Activated CD4-positive, alpha-beta T cell treated with anti-CD3 and anti-CD28 coated beads, Interleukin-2, amount 10 ng/mL, durations not matched to agents 7 days and 5 days (primary cell): ENCODE data around the gene CASP10. TPM values are rescaled to one million over a fixed set of nuclear protein-coding genes. Genes with fewer than 3 reads are reported as not detected.
A peak's percentile ranks its signal among the peaks of the same experiment; 100 is the strongest.

ENCODE experiments used
- CTCF ChIA-PET: fragments of 350-600 bp; sonication (Branson Sonifier 250); formaldehyde crosslinking; loops from one replicate; lab custom pipeline; 2021; ENCODE audit warnings: antibody characterized with exemption; lab: Charles Lee
- POLR2A ChIA-PET: fragments of 350-600 bp; sonication (Branson Sonifier 250); formaldehyde crosslinking; loops from one replicate; lab custom pipeline; 2021; ENCODE audit warnings: antibody characterized with exemption; lab: Charles Lee
- DNase-seq: peaks from one replicate; pipeline ENCODE4 v3.0.0-alpha.2; 2020
- H3K27ac Mint-ChIP-seq: one replicate; pipeline ENCODE4 v1.8.0; 2021; ENCODE audit warnings: mild to moderate bottlenecking, moderate library complexity, mixed read lengths
- H3K27me3 Mint-ChIP-seq: one replicate; pipeline ENCODE4 v1.8.0; 2021; ENCODE audit warnings: mixed read lengths
- H3K36me3 Mint-ChIP-seq: one replicate; pipeline ENCODE4 v1.8.0; 2021; ENCODE audit warnings: low read depth, mixed read lengths
- H3K4me1 Mint-ChIP-seq: one replicate; pipeline ENCODE4 v1.8.0; 2021; ENCODE audit warnings: mixed read lengths
- H3K4me3 Mint-ChIP-seq: one replicate; pipeline ENCODE4 v1.8.0; 2021; ENCODE audit warnings: mild to moderate bottlenecking, moderate library complexity, mixed read lengths
- H3K9me3 Mint-ChIP-seq: one replicate; pipeline ENCODE4 v1.8.0; 2021; ENCODE audit warnings: mixed read lengths
- total RNA-seq, 2 experiments: library from RNA; stranded (reverse); gene quantifications; one replicate each; pipeline ENCODE4 v1.2.3, GENCODE V29; 2021

The CASP10 gene
- total RNA-seq, 2 experiments from 2014 or later: 45.0 to 49.6 TPM

DNA sequence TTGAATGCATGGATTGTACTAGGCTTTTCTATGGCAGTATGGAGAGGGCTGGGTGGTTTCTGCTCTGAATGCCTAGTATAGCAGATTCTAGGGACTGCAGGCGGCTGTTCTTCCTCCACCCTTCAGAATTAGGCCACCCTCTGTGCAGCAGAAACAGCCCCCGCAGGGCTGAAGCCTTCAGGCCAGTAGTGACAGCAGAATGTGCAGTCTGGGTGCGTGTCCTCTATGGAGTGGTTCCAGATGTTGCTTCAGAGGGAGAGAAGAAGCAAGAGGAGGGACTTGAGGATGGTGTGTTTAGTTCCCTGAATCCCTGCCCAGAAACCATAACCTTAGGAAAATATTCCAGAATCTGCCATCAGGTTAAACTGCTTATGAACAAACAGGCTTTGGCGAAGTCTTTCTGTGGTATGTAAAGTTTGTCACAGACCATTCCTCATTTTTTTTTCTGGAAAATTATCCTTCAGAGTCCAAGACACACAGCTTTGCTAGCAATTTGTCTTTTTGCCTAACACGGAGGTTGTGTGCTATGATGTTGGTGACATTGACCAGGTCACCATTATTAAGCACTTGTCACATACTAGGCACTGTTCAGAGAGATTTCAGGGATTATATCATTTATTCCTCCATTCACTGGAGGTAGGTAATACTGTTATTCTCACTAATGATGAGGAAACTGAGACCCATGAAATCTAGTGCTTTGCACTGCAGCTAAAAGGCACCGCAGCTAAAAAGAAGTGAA, 21.1 kb downstream of the CASP10 start:
- Mint-ChIP-seq H3K27ac (no peak overlapping the region), H3K9me3 (no peaks in the 10 kb centered on the region), H3K27me3 (no peaks in the 10 kb centered on the region), H3K4me1 (peaks cover 22% of the 10 kb centered on the region), H3K4me3 (no peak overlapping the region), H3K36me3 (peaks cover 64% of the 10 kb centered on the region)
- DNase-seq: no peak
- ChIA-PET CTCF (interaction anchor here (0.6 to 2.7 kb wide), 4 partner anchors 16 to 298 kb away, joined by 3 to 9 read pairs (median 6); no protein-coding TSS in a partner anchor), POLR2A (no interaction called here)

DNA sequence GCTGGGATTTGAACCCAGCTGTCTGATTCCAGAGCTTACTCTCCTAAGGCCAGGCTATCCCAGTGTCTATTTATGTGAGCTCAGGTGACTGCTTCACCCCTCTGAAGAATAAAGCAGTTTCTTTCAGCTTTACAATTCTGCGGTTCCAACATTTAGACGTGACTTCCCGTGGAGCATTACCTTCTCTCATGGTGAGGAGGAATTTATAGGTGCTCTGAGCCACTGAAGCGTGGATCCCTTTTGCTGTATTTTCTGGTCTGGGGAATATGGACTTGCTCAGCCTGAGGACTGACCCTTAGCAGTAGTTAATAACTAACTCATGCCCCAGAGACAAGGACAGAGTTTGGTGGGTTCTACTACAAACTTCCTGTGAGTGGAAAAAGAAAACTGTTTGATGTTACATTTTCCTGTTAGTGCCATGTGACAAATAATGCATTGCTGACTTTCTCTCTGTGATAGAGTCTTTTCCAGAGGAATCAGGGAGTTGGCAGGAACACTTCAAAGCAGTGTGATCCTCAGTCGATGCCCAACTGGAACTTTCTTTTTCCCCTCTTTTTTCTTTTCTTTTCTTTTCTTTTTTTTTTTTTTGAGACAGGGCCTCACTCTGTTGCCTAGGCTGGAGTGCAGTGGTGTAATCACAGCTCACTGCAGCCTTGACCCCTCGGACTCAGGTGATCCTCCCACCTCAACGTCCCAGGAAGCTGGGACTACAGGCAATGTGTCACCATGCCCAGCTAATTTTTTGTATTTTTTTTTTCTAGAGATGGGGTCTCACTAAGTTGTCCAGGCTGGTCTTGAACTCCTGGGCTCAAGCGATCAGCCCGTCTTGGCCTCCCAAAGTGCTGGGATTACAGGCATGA, 21.9 kb downstream of the CASP10 start:
- peaks cover 26% of the 10 kb centered on the region for H3K4me1 Mint-ChIP-seq
- no peak for DNase-seq
- CTCF ChIA-PET: interaction anchor here (0.6 to 2.7 kb wide), 3 partner anchors 15 to 299 kb away, joined by 3 to 9 read pairs (median 8); no protein-coding TSS in a partner anchor
- no peaks in the 10 kb centered on the region for H3K9me3 Mint-ChIP-seq
- POLR2A ChIA-PET: no interaction called here
- peaks cover 68% of the 10 kb centered on the region for H3K36me3 Mint-ChIP-seq
- no peaks in the 10 kb centered on the region for H3K27me3 Mint-ChIP-seq
- H3K27ac Mint-ChIP-seq: peak overlapping the region; percentile 36
- no peak overlapping the region for H3K4me3 Mint-ChIP-seq

DNA sequence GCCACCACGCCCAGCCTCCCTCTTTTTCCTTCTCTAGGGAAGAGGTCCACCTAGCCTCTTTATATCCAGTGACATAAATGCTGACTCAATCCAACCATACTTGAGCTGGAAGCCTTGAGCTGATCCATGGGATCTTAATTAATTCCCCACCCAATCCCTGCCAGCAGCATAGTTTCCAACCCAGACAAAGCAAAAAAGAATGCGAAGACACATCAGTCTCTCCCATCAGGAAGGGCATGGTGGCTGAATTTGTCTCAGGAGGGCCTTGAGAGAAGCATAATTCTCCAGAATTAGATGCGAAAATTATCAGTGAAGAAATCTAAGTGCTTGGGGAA, 22.5 kb downstream of the CASP10 start:
- Mint-ChIP-seq H3K36me3 (peaks cover 68% of the 10 kb centered on the region), H3K27ac (no peak overlapping the region), H3K27me3 (no peaks in the 10 kb centered on the region), H3K9me3 (no peaks in the 10 kb centered on the region), H3K4me3 (no peak overlapping the region), H3K4me1 (peaks cover 30% of the 10 kb centered on the region)
- POLR2A ChIA-PET: no interaction called here
- CTCF ChIA-PET: interaction anchor here (2.5 to 2.7 kb wide), 2 partner anchors 14 to 27 kb away, joined by 8 to 9 read pairs; no protein-coding TSS in a partner anchor
- DNase-seq: no peak

GRCh38 chr2:201208563-201209252, 25.8 kb downstream of the CASP10 start:
- ChIA-PET CTCF (interaction anchor here (0.6 to 2.5 kb wide), 3 partner anchors 12 to 442 kb away, joined by 4 to 8 read pairs (median 6); no protein-coding TSS in a partner anchor), POLR2A (no interaction called here)

DNA sequence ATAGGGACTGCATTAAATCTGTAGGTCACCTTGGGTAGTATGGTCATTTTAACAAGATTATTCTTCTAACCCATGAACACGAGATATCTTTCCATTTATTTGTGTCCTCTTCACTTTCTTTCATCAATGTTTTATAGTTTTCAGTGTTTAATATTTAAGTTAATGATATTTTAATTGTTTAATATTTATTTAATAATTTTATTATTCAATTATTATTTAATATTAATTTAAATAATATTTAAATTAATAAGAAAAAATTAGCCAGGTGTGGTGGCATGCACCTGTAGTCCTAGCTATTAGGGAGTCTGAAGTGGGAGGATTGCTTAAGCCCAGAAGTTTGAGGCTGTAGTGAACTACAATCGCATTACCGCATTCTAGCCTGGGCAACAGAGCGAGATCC, 33.0 kb downstream of the CASP10 start:
- Mint-ChIP-seq H3K4me1 (peaks cover 44% of the 10 kb centered on the region), H3K36me3 (peaks cover 54% of the 10 kb centered on the region), H3K9me3 (no peaks in the 10 kb centered on the region), H3K27me3 (no peaks in the 10 kb centered on the region), H3K27ac (no peak overlapping the region), H3K4me3 (no peak overlapping the region)
- POLR2A ChIA-PET: no interaction called here
- CTCF ChIA-PET: interaction anchor here (0.7 to 1.9 kb wide), 2 partner anchors 16 to 27 kb away, joined by 3 to 8 read pairs; no protein-coding TSS in a partner anchor
- no peak for DNase-seq

More at GRCh38 chr2:201208563-201209252, 25.8 kb downstream of the CASP10 start:
- peaks cover 52% of the 10 kb centered on the region for H3K36me3 Mint-ChIP-seq
- no peak overlapping the region for H3K4me3 Mint-ChIP-seq
- H3K4me1 Mint-ChIP-seq: peaks cover 38% of the 10 kb centered on the region
- H3K9me3 Mint-ChIP-seq: no peaks in the 10 kb centered on the region
- peak overlapping the region; percentile 41 for H3K27ac Mint-ChIP-seq
- no peak for DNase-seq
- no peaks in the 10 kb centered on the region for H3K27me3 Mint-ChIP-seq

- Mint-ChIP-seq H3K9me3 (no peaks in the 10 kb centered on the region), H3K27me3 (no peaks in the 10 kb centered on the region), H3K36me3 (peaks cover 57% of the 10 kb centered on the region), H3K4me3 (no peak overlapping the region), H3K4me1 (peaks cover 39% of the 10 kb centered on the region), H3K27ac (no peak overlapping the region)
- POLR2A ChIA-PET: no interaction called here
- DNase-seq: no peak
- CTCF ChIA-PET: interaction anchor here (1.9 kb wide), 1 partner anchor 15 kb away, joined by 8 read pairs; no protein-coding TSS in a partner anchor
Observed at GRCh38 chr2:201216918-201217317, 34.0 kb downstream of the CASP10 start.

DNA sequence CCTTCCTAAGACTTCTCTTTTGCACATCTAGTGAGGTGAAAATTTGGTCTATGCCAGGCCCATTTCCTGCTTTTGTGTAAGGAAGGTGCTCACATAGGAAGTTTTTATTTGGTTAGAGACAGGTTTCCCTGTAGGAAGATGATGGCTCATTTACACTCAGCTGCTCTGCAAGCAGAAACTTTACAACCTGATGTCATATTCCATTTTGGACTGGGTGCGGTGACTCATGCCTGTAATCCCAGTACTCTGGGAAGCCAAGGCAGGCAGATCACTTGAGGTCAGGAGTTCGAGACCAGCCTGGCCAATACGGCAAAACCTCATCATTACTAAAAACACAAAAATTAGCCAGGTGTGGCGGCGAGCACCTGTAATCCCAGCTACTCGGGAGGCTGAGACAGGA, 35.8 kb downstream of the CASP10 start:
- Mint-ChIP-seq H3K4me1 (peaks cover 50% of the 10 kb centered on the region), H3K36me3 (peaks cover 68% of the 10 kb centered on the region), H3K9me3 (no peaks in the 10 kb centered on the region), H3K4me3 (no peak overlapping the region), H3K27ac (peak overlapping the region; percentile 44), H3K27me3 (no peaks in the 10 kb centered on the region)
- ChIA-PET CTCF (interaction anchor here (1.0 to 6.3 kb wide), 4 partner anchors 10 to 35 kb away, joined by 3 to 72 read pairs (median 6); no protein-coding TSS in a partner anchor), POLR2A (no interaction called here)
- no peak for DNase-seq

DNA sequence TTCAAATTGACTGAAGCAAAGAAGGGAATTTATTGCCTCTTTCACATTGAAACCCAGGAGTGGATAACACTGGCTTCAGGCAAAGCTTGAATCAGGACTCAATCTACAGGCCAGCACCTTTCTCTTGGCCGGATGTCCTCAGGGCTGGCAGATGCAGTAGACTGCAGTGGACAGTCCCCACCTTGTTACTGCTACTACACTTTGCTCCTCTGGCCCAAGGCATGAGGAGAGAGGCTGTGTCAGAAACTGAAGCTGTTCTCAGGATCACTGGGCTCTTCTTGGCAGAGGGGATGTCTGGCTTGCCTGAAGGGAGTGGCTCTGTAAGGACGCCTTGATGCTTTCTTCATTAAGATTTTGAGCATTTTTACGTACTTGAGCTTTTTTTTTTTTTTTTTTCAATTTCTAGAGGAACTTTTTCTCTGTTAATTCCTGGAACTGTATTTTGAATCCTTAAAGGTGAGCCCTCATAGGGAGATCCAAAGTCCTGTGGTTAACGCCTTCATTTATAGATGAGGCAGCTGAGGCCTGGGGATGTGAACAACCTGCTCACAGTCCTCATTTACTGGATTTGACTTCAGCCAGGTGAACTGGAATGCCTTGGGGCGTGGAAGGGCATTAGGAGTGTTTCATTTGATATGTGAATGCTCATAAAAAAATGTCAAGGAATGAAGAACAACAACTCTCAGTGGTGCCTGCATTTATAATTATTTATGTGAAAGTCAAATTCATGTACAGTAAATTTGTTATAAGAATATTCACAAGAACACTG, 36.6 kb downstream of the CASP10 start:
- H3K36me3 Mint-ChIP-seq: peaks cover 67% of the 10 kb centered on the region
- H3K27me3 Mint-ChIP-seq: no peaks in the 10 kb centered on the region
- peak overlapping the region; percentile 42 for H3K27ac Mint-ChIP-seq
- CTCF ChIA-PET: interaction anchor here (0.6 to 6.3 kb wide), 11 partner anchors 9 to 1429 kb away, joined by 3 to 72 read pairs (median 3); partner anchors contain the start of gene CASP10
- H3K9me3 Mint-ChIP-seq: no peaks in the 10 kb centered on the region
- DNase-seq: no peak
- no peak overlapping the region for H3K4me3 Mint-ChIP-seq
- POLR2A ChIA-PET: no interaction called here
- peaks cover 51% of the 10 kb centered on the region for H3K4me1 Mint-ChIP-seq

GRCh38 chr2:201220102-201220570, 37.2 kb downstream of the CASP10 start:
- Mint-ChIP-seq H3K27ac (peak overlapping the region; percentile 54), H3K9me3 (no peaks in the 10 kb centered on the region), H3K4me1 (peaks cover 54% of the 10 kb centered on the region), H3K36me3 (peaks cover 70% of the 10 kb centered on the region), H3K27me3 (no peaks in the 10 kb centered on the region), H3K4me3 (no peak overlapping the region)
- ChIA-PET CTCF (interaction anchor here (0.7 to 6.3 kb wide), 8 partner anchors 10 to 43 kb away, joined by 3 to 72 read pairs (median 4); partner anchors contain the start of gene CASP10), POLR2A (interaction anchor here (0.8 kb wide), 1 partner anchor 13 kb away, joined by 5 read pairs; no protein-coding TSS in a partner anchor)
- DNase-seq: no peak

DNA sequence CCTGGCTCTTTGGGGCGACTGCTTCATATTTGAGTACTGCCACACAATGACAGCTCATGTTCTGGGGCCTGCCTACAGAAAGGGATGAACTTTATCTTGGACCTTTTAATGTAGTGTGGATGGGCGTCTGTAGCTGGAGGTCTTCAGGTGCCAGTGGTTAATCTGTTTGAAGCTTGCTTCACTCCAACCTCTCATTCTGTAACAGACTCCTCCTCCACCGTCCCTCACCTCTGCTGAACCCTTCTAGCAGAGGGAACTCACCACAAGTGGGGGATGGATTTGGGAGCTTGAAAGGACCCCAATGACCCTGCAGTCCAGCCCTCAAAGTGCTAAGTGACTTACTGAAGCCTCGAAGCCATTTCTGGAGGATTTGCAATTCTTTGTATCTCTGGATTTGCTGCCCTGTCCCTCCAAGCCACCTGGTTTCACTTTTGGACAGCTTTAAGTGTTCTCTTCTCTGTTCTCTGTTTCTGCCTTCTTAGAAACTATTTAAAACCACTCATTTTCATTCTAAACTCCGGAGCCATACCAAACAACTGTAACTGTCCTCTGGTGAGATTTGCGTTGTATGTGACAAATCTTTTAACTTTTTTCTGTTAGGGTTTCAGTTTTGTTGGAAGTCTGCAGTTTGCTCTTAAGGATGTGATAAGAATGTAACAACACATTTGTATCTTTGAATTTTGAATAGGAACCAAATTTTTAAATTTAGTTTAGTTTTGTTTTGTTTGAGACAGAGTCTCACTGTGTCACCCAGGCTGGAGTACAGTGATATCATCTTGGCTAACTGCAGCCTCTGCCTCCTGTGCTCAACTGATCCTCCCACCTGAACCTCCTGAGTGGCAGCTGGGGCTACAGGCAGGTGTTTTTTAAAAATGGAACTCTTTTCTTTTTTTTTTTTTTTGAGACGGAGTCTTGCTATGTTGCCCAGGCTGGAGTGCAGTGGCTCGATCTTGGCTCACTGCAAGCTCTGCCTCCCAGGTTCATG, 40.4 kb downstream of the CASP10 start:
- no peaks in the 10 kb centered on the region for H3K9me3 Mint-ChIP-seq
- POLR2A ChIA-PET: no interaction called here
- no peaks in the 10 kb centered on the region for H3K27me3 Mint-ChIP-seq
- CTCF ChIA-PET: interaction anchor here (0.8 to 6.3 kb wide), 3 partner anchors 10 to 33 kb away, joined by 3 to 72 read pairs (median 4); no protein-coding TSS in a partner anchor
- DNase-seq: no peak
- H3K4me1 Mint-ChIP-seq: peaks cover 48% of the 10 kb centered on the region
- H3K4me3 Mint-ChIP-seq: no peak overlapping the region
- H3K27ac Mint-ChIP-seq: peak overlapping the region; percentile 60
- peaks cover 47% of the 10 kb centered on the region for H3K36me3 Mint-ChIP-seq
